RWPE1 (cell line): ENCODE results near the gene PRCD.

Source experiments
- CTCF ChIA-PET: fragments of 350-600 bp; sonication (Branson Sonifier 250); formaldehyde crosslinking; extraction: SDS; loops from one replicate; lab custom pipeline; 2021; lab: Yijun Ruan, JAX
- POLR2A ChIA-PET: fragments of 400-600 bp; formaldehyde crosslinking; extraction: SDS; loops from one replicate; lab custom pipeline; 2020; ENCODE audit warnings: antibody characterized with exemption; ENCODE audit not compliant: low non-redundant PET; lab: Yijun Ruan, JAX
- DNase-seq: peaks from one replicate; pipeline ENCODE4 v3.0.0; 2012; ENCODE audit warnings: low spot score
- H3K27ac ChIP-seq: fragments of 450-650 bp; 2 replicates; pipeline ENCODE4 v1.5.1; 2017
- TF ChIP-seq, protein P1 (sequence below): fragments of 450-650 bp; conservative IDR thresholded peaks from 2 replicates; pipeline ENCODE4 v1.5.1; 2017; ENCODE audit warnings: low read depth, mild to moderate bottlenecking

The PRCD gene

GRCh38 chr17:76528156-76528527 lies 11.7 kb upstream of the PRCD start:
- ChIA-PET CTCF (interaction anchor here (0.7 to 1.6 kb wide), 4 partner anchors 16 to 96 kb away, joined by 3 to 12 read pairs (median 6); partner anchors contain the start of gene ST6GALNAC2), POLR2A (no interaction called here)
- DNase-seq: no peak
- peak overlapping the region; percentile 99 for H3K27ac ChIP-seq
- TF ChIP-seq, protein P1, sequence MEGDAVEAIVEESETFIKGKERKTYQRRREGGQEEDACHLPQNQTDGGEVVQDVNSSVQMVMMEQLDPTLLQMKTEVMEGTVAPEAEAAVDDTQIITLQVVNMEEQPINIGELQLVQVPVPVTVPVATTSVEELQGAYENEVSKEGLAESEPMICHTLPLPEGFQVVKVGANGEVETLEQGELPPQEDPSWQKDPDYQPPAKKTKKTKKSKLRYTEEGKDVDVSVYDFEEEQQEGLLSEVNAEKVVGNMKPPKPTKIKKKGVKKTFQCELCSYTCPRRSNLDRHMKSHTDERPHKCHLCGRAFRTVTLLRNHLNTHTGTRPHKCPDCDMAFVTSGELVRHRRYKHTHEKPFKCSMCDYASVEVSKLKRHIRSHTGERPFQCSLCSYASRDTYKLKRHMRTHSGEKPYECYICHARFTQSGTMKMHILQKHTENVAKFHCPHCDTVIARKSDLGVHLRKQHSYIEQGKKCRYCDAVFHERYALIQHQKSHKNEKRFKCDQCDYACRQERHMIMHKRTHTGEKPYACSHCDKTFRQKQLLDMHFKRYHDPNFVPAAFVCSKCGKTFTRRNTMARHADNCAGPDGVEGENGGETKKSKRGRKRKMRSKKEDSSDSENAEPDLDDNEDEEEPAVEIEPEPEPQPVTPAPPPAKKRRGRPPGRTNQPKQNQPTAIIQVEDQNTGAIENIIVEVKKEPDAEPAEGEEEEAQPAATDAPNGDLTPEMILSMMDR: no peak

- CTCF ChIA-PET: interaction anchor here (0.7 to 1.6 kb wide), 4 partner anchors 15 to 96 kb away, joined by 3 to 12 read pairs (median 6); partner anchors contain the start of gene ST6GALNAC2
- TF ChIP-seq, protein P1: no peak; the same call in 1 of the 2 replicates
- H3K27ac ChIP-seq: peak overlapping the region; percentile 99
- POLR2A ChIA-PET: interaction anchor here (0.7 to 1.0 kb wide), 2 partner anchors 11 to 18 kb away, joined by 3 to 4 read pairs; partner anchors contain the start of gene PRCD
- no peak for DNase-seq
Measured at GRCh38 chr17:76528528-76529223, 11.2 kb upstream of the PRCD start.

DNA sequence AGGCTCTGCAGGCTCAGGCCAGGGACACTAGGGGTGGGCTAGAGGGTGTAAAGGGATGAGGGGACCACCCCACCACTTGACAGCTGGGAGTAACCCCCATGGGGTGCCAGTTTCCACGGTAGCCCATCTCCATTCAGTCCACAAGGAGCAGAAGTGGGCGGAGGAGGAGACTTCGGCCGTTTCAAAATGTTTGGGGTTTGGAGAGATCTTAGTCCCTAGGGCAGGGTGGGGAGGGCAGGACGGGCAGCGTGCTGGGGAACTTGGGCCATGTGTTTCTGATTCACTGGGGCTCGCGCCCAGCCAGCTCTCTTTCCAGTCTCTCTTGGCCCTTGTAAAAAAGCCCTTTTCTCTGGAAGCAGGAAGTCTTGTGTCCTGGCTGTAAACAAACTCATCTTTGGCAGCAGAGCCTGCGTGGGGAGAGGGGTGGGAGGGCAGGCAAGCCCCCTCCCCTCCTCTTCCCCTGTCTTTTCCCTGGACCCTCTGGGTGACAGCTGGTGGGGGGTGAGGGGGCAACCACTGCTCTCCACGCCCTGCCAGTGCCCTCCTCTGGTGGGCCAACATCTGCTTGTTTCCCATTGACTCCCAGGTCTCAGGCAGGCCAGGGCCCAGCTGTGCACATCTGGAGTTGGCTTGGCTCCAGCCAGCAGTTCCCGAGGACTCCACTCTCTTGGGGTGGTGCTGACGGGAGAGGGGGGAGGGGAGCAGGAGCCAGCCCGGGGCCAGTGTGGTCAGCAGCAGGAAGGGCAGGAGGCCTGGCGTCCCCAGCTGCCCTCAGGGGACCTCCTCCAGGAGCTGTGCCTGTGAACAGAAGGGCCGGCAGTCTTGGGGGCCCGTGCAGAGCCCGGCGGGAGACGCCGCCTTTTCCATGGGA lies 10.4 kb upstream of the PRCD start:
- CTCF ChIA-PET: interaction anchor here (0.8 to 1.5 kb wide), 3 partner anchors 17 to 57 kb away, joined by 3 to 7 read pairs (median 3); partner anchors contain the start of gene ST6GALNAC2
- TF ChIP-seq, protein P1: no peak
- peak overlapping the region; percentile 99 for H3K27ac ChIP-seq
- POLR2A ChIA-PET: interaction anchor here (0.6 to 1.0 kb wide), 3 partner anchors 10 to 18 kb away, joined by 3 to 4 read pairs (median 3); partner anchors contain the start of gene PRCD
- peak; percentile 49 for DNase-seq

GRCh38 chr17:76530095-76530723 lies 9.6 kb upstream of the PRCD start:
- DNase-seq: no peak

GRCh38 chr17:76530811-76531485 lies 8.9 kb upstream of the PRCD start:
- TF ChIP-seq, protein P1: no peak
- ChIA-PET POLR2A (no interaction called here), CTCF (interaction anchor here (0.6 to 1.5 kb wide), 3 partner anchors 9 to 16 kb away, joined by 3 to 6 read pairs (median 3); partner anchors contain the start of gene PRCD)
- H3K27ac ChIP-seq: peak overlapping the region; percentile 99
- no peak for DNase-seq

More at GRCh38 chr17:76530095-76530723, 9.6 kb upstream of the PRCD start:
- ChIA-PET CTCF (interaction anchor here (0.8 to 1.5 kb wide), 3 partner anchors 10 to 56 kb away, joined by 3 to 6 read pairs (median 3); partner anchors contain the start of gene PRCD), POLR2A (interaction anchor here (0.6 kb wide), 1 partner anchor 16 kb away, joined by 3 read pairs; no protein-coding TSS in a partner anchor)
- TF ChIP-seq, protein P1: no peak
- peak overlapping the region; percentile 99 for H3K27ac ChIP-seq
